NCI-H187 treated with DMSO at 0.1 percent for 48 hours (cell line): Measurements from ENCODE around the gene WDR33.
"Not testable (repeated sequence)": the region's sequence is repeated elsewhere in the genome, so short reads cannot be mapped to it uniquely, and the experiment has no call there.

ENCODE experiments used
- DNase-seq: peaks from one replicate; lab custom pipeline; 2025; lab: John Stamatoyannopoulos, UW

Gene WDR33

DNA sequence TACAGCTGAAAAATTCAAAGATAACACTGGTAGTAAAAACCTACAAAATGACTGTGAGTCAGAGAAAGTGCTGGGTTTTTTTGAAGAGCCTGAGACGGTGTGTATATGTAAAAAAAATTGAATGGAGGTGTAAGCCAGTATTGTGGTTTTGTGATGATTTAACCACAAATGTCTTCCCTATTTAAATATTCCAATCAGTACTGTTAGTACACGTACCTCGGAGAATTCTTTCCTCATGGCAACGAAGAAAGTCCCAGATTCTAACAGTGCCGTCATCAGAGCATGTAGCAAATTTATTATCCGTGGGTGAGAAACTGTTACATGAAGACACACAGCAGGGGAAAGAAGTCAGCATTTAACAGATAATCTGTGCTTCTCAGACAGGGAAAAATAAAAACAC lies 48.1 kb downstream of the WDR33 start:
- DNase-seq: no peak

- no peak for DNase-seq
Observed at GRCh38 chr2:127762441-127762840, 48.5 kb downstream of the WDR33 start.

DNA sequence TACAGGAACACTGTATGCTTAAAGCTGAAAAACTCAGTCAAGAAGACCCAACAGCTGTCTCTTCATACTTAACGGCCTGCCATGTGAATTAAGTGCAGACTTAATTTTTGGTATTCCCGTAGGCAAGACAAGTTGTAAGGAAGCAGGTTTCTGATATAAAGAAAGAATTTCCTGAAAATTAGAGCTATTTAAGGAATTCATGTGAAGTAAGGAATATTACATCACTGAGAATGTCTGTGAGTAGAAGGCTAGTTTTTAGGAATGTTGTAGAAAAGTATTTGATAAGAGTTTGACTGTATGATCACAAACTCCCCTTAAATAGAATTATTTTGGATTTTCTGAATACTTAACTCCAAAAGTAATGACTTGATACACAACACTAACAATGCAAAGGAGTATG lies 51.0 kb downstream of the WDR33 start:
- DNase-seq: no peak

- no peak for DNase-seq
Observed at GRCh38 chr2:127754186-127754585, 56.8 kb downstream of the WDR33 start.

GRCh38 chr2:127753374-127753773 lies 57.6 kb downstream of the WDR33 start:
- DNase-seq: no peak

DNA sequence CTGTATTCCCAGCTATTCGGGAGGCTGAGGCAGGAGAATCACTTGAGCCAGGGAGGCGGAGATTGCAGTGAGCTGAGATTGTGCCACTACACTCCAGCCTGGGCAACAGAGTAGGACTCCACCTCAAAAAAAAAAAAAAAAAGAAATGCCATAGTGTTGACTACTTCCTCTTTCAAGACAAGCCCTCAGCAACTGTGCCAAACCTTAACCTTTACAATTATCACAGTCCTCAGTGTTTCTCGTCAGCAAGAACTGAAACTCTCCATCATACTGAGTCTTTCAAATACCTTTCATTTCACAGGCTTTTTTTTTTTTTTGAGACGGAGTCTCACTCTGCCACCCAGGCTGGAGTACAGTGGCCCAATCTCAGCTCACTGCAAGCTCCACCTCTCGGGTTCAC lies 61.4 kb downstream of the WDR33 start:
- DNase-seq: not testable (repeated sequence)

- DNase-seq: no peak
Observed at GRCh38 chr2:127747621-127748020, 63.4 kb downstream of the WDR33 start.

- DNase-seq: no peak
Observed at GRCh38 chr2:127743477-127744026, 67.4 kb downstream of the WDR33 start.

GRCh38 chr2:127740665-127741288 lies 70.2 kb downstream of the WDR33 start:
- no peak for DNase-seq

- no peak for DNase-seq
Observed at GRCh38 chr2:127739800-127740199, 71.2 kb downstream of the WDR33 start.

DNA sequence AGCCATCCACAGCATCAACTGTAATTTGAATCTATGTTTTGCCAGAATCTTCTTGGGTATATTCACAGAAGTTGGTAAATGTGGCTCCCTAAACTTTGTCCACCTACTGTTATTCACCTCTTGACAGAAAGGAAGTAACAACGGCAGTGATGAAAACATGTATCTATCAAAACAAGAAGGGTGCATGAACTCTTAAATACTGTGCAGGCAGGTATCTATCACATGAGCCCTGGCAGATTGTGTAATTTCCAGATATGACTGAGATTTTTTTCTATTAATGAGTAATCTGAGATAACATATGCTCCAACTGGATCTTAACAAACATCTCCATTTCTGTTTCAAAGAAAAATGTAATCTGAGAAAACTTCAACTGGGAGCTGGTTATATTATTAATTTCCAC lies 73.1 kb downstream of the WDR33 start:
- DNase-seq: no peak

GRCh38 chr2:127735537-127736399 lies 75.2 kb downstream of the WDR33 start:
- no peak for DNase-seq

DNA sequence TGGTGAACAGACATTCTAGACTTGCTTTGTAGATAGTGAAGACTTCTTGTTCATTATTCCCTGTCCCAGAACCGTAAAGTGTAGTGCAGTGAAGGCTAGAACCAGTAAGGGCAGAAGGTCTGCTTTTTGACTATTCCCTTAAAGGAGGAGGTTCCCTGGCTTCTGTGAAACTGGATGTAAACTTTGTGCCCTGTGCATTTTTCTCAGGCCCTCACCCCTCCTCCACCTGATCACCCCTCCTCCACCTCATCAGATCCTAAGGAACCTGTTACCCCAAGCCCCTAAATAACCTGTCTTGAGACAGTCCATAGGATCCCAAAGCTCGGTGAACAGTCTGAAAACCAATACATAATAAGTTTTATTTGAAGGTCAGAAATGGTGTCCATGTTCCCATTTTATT lies 75.9 kb downstream of the WDR33 start:
- no peak for DNase-seq

DNA sequence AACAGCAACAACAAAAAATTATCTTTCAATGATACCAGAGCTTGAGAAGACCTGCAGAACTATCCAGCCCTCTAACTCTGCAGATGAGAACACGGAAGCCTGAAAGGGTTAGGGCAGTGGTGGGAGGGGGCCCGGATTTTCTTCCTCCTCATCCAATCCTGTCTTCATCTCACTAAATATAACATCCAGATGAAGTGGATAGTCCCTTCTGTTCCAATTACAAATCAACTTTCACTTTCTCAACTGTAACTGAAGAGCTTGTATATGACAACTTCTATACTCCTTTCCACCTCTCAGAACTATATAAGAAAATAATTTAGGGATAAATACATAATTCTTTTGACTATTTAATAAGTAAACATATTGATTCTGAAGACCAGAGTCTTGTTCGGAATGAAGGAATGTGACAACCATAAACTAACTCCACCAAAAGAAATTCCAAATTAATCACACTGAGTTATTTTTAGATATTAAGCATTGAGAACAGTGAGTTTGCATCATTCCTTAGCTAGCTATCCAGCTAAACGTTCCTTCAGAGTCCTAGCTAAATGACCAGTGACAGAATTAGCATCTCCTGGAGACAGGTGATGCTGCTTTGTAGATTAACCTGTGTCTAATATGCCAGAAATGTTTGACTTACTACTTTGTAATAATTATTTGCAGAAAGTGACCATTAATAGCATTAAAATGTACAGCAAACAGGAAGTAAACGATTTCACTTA lies 77.0 kb downstream of the WDR33 start:
- DNase-seq: no peak

GRCh38 chr2:127733113-127733815 lies 77.7 kb downstream of the WDR33 start:
- DNase-seq: no peak

DNA sequence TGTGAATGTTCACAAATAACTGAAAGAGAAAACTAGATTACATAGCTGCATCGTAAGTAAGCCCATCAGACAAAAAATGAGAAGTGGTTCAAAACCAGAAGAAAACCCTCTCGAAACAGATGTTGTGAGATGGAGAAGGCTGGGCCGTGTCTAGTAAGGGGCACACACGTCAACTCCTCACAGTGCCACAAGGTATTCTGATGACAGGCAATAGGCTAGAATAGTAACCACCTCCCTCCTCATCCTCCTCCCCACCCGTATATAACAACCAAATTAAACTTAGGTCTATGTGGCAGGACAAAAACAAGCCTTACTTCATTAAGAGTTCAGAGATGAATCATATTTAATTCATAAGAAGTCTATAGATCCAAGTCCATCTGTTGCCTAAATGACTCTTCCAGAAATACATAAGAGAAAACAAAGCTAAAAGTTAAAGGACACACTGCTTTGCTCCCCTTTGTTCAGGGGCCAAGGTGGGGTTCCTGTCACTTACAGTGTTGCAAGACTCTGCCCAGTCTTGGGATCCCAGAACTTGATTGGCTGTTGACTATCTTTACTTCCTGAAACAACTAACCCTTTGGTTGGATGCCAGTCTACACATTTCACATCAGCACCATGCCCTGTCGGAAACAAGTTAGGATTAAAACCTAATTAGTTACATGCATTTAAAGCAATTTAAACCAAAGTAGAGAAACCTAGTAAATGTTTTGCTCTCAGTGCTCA lies 84.7 kb downstream of the WDR33 start:
- no peak for DNase-seq

DNA sequence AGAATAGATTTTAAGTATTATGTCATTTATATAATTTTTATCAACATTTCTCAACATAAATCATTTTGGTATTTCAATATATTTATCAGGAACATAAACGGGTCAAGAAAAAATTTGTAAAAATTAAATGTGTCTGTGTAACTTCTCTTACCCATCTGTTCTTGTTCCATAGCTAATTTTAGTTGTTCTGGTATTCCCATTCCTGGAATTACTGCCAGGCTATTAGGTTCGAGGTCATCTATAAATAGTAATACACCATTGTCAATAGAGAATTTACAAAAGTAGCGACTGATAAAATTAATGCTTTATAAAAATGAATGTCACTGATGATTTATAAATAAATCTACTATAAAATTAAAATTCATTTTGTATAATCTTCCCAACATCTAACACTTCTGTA lies 88.2 kb downstream of the WDR33 start:
- DNase-seq: no peak

GRCh38 chr2:127721978-127722355 lies 89.0 kb downstream of the WDR33 start:
- no peak for DNase-seq

- no peak for DNase-seq
Observed at GRCh38 chr2:127721311-127721977, 89.5 kb downstream of the WDR33 start.

DNA sequence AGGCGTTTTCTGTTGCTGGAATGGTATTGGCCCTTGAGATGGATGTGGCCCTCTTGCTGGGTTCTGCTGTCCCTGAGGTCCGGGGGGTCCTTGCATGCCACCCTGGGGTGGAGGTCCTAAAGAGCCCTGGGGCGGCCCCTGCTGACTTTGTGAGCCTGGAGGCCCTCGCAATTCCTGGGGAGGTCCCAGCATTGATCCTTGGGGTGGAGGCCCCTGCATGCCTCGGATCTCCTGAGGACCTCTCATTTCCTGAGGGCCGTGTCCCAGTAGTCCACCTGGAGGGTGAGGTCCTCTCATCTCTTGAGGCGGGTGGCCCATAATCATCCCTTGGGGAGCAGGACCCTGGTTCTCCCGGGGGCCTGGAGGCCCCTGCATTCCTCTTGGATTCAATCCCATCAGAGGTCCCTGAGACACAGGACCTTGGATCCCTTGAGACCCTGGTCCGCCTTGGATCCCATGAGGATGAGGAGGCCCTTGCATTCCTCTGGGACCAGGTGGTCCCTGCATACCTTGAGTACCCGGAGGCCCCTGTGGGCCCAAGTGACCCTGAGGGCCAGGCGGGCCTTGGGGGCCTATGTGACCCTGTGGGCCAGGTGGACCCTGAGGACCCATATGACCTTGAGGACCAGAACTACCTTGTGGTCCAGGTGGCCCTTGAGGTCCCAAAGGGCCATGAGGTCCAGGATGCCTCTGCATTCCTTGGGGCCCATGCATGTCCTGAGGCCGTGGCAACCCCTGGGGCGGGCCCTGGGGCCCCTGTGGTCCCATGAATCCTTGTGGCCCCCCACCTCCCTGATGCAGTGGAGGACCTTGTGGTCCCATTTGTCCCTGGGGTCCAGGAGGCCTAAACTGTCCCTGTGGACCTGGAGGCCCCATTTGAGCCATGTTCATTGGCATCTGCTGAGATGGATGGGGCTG lies 91.4 kb downstream of the WDR33 start:
- DNase-seq: no peak
